GM23338 (cell line): ENCODE results near the gene MYO1D.

Experiments used
- CTCF ChIP-seq, 2 experiments: fragments of 200-600 bp in 1 of 2; sonication (generic) in 1 of 2; conservative IDR thresholded peaks; 2 replicates each; pipeline versions ENCODE4 v1.5.1 to v1.6.1; 2016 to 2017; ENCODE audit warnings: antibody characterized with exemption in 2 of 2, low read depth in 2 of 2, mild to moderate bottlenecking in 2 of 2, moderate library complexity in 1 of 2
- EZH2 ChIP-seq: fragments of 200-600 bp; sonication (generic); IDR thresholded peaks from one replicate; pipeline ENCODE4 v1.8.0; 2017; ENCODE audit warnings: antibody characterized with exemption, mild to moderate bottlenecking, low read depth; ENCODE audit not compliant: unreplicated experiment
- JUNB ChIP-seq: IDR thresholded peaks from one replicate; pipeline ENCODE4 v1.6.1; 2016; ENCODE audit warnings: antibody characterized with exemption; ENCODE audit not compliant: unreplicated experiment
- POLR2AphosphoS5 ChIP-seq: IDR thresholded peaks from 2 replicates; pipeline ENCODE4 v1.6.1; 2016; ENCODE audit warnings: antibody characterized with exemption, low read depth
- TF ChIP-seq, protein P1 (sequence below): IDR thresholded peaks from one replicate; pipeline ENCODE4 v1.6.1; 2018; ENCODE audit warnings: antibody characterized with exemption; ENCODE audit not compliant: unreplicated experiment

- TF ChIP-seq CTCF (conservative IDR thresholded peaks at IDR 0.05; ENCODE audit: low read depth in 2 of 2), result no peak
- TF ChIP-seq POLR2AphosphoS5, result no peak
- TF ChIP-seq, protein P1, sequence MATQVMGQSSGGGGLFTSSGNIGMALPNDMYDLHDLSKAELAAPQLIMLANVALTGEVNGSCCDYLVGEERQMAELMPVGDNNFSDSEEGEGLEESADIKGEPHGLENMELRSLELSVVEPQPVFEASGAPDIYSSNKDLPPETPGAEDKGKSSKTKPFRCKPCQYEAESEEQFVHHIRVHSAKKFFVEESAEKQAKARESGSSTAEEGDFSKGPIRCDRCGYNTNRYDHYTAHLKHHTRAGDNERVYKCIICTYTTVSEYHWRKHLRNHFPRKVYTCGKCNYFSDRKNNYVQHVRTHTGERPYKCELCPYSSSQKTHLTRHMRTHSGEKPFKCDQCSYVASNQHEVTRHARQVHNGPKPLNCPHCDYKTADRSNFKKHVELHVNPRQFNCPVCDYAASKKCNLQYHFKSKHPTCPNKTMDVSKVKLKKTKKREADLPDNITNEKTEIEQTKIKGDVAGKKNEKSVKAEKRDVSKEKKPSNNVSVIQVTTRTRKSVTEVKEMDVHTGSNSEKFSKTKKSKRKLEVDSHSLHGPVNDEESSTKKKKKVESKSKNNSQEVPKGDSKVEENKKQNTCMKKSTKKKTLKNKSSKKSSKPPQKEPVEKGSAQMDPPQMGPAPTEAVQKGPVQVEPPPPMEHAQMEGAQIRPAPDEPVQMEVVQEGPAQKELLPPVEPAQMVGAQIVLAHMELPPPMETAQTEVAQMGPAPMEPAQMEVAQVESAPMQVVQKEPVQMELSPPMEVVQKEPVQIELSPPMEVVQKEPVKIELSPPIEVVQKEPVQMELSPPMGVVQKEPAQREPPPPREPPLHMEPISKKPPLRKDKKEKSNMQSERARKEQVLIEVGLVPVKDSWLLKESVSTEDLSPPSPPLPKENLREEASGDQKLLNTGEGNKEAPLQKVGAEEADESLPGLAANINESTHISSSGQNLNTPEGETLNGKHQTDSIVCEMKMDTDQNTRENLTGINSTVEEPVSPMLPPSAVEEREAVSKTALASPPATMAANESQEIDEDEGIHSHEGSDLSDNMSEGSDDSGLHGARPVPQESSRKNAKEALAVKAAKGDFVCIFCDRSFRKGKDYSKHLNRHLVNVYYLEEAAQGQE, result no peak
- TF ChIP-seq JUNB, result no peak
- TF ChIP-seq EZH2, result no peak
Observed at GRCh38 chr17:32460054-32460453, 416.9 kb downstream of the MYO1D start.
